HG02763 (cell line): ENCODE data around the gene SERPINB1.

Source experiments
- ATAC-seq: cut with Tn5 transposase; IDR thresholded peaks from one replicate; pipeline ENCODE4 v1.9.1; 2021; ENCODE audit warnings: mild to moderate bottlenecking, moderate library complexity; ENCODE audit not compliant: unreplicated experiment

The SERPINB1 gene

DNA sequence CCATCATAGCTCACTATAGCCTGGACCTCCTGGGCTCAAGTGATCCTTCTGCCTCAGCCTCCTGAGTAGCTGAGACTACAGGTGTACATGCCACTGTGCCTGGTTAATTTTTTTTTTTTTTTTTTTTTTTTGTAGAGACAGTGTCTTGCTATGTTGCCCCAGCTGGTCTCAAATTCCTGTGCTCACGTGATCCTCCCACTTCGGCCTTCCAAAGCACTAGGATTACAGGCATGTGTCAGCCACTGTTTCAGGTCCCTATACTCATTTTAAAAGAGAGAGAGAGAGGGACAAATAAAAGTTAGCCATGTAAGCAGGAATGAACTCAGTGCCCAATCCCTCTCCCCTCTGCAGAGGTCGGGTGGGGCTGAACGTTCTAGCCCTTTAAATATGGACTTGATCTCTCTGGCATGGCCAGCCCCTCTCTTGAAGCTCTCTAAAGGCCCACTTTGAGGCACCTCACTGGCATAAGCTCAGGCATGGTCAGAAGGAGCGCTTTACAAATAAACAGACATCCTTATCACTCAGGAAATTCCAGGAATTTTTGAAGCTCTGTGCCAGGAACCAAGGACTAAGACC lies 9.0 kb upstream of the SERPINB1 start:
- ATAC-seq = no peak

GRCh38 chr6:2848851-2849250 lies 7.2 kb upstream of the SERPINB1 start:
- no peak for ATAC-seq

DNA sequence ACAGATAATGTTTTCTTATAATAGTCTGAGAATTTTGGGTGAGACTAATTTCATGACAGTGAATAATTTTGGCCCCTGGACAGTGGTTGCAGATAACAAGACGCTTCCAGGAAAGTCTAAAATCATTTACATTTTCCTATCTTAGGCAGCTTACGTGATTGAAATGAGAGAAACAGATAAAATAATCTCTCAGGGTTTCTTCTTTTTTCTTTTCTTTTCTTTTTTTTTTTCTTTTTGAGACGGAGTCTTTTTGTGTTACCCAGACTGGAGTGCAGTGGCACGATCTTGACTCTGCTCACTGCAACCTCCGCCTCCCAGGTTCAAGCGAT lies 4.2 kb upstream of the SERPINB1 start:
- no peak for ATAC-seq

GRCh38 chr6:2844008-2844407 lies 2.3 kb upstream of the SERPINB1 start:
- ATAC-seq = no peak

GRCh38 chr6:2843138-2843740 lies 1.6 kb upstream of the SERPINB1 start:
- ATAC-seq = no peak

- no peak for ATAC-seq
Measured at GRCh38 chr6:2842139-2842552, 483 bp upstream of the SERPINB1 start.

DNA sequence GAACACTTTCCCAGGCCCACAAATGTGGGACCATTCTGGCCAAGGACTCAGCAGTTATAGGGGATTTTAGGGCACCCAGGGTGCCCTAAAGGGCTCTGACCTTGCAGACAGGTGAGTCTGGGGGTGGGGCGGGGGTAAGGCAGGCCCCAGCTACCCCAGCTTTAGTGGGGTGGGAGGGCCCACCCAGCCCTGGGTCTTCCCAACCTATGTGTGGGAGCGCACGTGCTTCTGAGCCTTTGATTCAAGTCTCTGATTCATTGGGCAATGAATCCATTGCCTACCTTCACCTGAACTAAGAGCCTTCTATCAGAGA lies 958 bp downstream of the SERPINB1 start:
- ATAC-seq = no peak

- no peak for ATAC-seq
Measured at GRCh38 chr6:2839982-2840748, 1.5 kb downstream of the SERPINB1 start.

GRCh38 chr6:2839195-2839981 lies 2.3 kb downstream of the SERPINB1 start:
- no peak for ATAC-seq

- no peak for ATAC-seq
Measured at GRCh38 chr6:2838251-2838650, 3.4 kb downstream of the SERPINB1 start.

GRCh38 chr6:2834262-2834661 lies 7.4 kb downstream of the SERPINB1 start:
- ATAC-seq = no peak

DNA sequence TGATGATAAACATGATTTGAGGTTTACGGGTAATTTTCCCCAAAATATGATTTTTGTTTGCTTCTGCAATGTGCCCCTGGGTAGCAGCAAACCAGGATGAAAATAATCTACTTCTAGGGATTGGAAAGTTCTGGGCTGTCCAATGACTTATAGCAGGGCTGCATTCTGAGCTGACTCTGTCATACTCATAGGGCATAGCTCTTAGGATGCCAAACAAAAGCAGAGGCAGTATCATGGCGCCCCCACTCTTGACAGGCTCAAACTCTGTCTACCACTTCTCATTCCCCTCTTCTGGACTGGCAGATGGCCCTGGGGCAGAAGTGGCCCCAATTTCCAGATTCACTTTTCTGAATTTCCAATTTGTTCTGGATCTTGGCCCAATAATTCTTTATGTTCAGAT lies 10.3 kb downstream of the SERPINB1 start:
- no peak for ATAC-seq

DNA sequence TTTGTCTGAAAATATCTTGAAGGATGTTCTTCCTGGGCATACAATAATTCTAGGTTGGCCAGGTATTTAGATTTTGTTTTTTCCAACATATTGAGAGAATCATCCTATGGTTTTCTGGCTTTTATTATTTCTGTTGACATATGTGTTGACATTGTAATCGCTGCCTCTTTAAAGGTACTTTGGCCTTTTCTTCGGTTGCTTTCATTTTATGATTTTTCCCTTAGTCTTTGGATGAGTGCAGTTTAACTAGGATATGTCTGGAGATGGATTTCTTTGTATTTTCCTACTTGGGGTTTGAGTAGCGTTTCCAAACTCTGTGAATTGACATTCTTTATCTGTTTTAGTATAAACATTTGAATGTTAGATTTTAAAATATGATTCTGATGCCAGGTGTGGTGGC lies 11.5 kb downstream of the SERPINB1 start:
- no peak for ATAC-seq

DNA sequence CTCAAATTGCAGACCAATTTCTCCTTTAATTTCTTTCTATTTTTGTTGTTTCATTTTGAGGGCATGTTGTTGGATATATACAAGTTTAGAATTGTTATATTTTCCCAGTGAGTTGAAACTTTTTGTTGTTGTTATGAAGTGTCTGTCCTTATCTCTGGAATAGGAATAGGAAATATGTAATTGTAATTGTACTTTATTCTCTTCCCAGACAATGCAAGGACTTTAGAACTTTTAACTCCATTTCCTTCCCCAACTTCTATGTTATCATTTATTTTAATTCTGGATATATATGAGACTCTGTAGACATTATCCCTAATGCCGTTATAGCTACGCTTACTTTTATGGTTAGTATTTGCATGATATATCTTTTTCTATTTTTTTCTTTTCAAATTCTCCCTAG lies 12.4 kb downstream of the SERPINB1 start:
- no peak for ATAC-seq

GRCh38 chr6:2828629-2829028 lies 13.0 kb downstream of the SERPINB1 start:
- no peak for ATAC-seq

DNA sequence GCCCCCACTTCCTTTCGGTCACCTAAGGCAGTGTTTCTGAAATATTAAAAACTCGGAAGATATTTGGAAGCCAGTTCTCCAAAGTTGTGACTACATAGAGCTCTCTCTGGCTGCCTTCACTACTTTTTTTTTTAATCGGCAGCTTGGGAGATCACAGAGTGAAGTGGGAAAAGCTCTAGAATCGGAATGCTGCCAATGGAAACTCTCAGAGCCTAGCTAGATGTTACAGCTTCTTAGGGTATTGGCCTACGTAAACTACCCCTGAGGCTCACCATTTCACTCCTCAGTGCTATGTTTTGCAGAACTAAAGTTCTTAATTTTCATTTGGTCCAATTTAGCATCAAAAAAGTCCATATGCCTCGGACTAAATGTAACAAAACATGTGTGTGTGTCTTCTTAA lies 14.5 kb downstream of the SERPINB1 start:
- ATAC-seq = no peak

DNA sequence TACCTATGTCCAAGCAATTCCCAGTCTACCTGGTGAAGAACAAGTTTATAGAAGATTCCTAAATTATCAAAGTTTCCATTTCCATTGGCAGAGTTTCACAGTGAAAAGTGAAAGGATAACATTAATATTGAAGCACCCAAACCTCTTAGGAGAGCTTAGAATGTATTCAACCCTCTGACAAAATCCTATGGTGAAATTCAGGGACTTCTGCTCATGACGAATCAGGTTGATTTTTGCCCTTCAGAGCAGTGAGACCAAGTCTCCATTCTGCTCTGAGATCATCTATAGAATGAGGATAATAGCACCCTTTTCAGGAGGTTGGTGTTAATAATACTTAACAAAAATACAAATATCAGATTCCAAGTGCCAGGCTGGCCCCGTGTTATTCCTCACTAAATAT lies 15.5 kb downstream of the SERPINB1 start:
- no peak for ATAC-seq

- no peak for ATAC-seq
Measured at GRCh38 chr6:2823104-2823850, 18.4 kb downstream of the SERPINB1 start.

DNA sequence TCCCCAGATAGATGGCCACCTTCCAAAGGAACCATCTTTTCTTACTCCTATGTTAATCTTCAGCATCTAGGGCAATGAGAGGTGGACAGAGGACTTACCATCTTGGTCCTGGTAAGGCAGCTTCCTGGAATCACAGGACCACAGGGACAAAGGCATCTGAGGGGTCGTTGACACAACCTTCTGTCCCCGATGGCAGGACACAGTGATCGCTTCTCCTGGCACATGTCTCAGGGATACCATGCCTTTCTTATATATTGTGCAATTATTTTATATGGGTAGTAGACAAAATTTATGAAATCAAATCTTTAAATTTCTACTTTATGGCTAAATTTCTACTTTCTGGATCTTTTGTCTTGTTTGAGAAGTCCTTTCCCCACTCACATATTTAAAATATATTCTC lies 20.1 kb downstream of the SERPINB1 start:
- ATAC-seq = no peak

- ATAC-seq = no peak
Measured at GRCh38 chr6:2820415-2820814, 21.2 kb downstream of the SERPINB1 start.

DNA sequence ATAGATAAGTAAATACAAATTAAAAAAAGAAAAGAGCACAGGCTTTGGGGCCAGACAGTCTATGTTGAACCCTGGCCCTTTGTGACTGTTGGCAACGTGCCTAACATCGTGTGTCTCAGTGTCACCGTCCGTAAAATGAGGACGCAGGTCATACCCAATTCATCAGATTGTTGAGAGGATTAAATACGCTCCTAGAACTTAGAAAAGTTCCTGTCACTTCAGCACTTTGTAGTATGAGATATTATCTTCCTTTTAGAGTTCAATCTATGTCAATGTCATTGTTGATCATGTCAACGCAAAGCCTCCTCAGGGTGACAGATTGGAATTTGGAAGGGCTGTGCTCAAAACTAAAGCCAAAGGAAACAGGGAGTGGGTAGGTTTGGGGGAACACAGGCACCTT lies 21.7 kb downstream of the SERPINB1 start:
- no peak for ATAC-seq
